GM23248 (cell line): ENCODE measurements around the gene UBXN6. TPM values are rescaled to one million over a fixed set of nuclear protein-coding genes. Genes with fewer than 3 reads are reported as not detected.

ENCODE experiments used
- DNase-seq: peaks from one replicate; pipeline ENCODE4 v3.0.0-alpha.2; 2015
- H2AFZ ChIP-seq: fragments of 200-600 bp; sonication (generic); 2 replicates; pipeline ENCODE4 v1.6.1; 2016; ENCODE audit warnings: antibody characterized with exemption
- H3F3A ChIP-seq: fragments of 200-600 bp; sonication (generic); 2 replicates; pipeline ENCODE4 v1.6.1; 2016; ENCODE audit warnings: mild to moderate bottlenecking, antibody characterized with exemption, mixed run types; ENCODE audit not compliant: insufficient read depth
- H3K27ac ChIP-seq: fragments of 200-600 bp; sonication (generic); 2 replicates; pipeline ENCODE4 v1.5.1; 2016; ENCODE audit warnings: mild to moderate bottlenecking
- H3K27me3 ChIP-seq: fragments of 200-600 bp; sonication (generic); replicated peaks from 2 replicates; pipeline ENCODE4 v1.6.1; 2016; ENCODE audit warnings: mild to moderate bottlenecking; ENCODE audit not compliant: insufficient read depth
- H3K36me3 ChIP-seq: fragments of 200-600 bp; sonication (generic); 2 replicates; pipeline ENCODE4 v1.6.1; 2016; ENCODE audit warnings: low read depth, mild to moderate bottlenecking
- H3K4me1 ChIP-seq: fragments of 200-600 bp; sonication (generic); 2 replicates; pipeline ENCODE4 v1.6.1; 2016; ENCODE audit warnings: mild to moderate bottlenecking; ENCODE audit not compliant: insufficient read depth
- H3K4me2 ChIP-seq: fragments of 200-600 bp; sonication (generic); one replicate; pipeline ENCODE4 v1.6.1; 2016; ENCODE audit warnings: mild to moderate bottlenecking; ENCODE audit not compliant: unreplicated experiment
- H3K4me3 ChIP-seq: fragments of 200-600 bp; sonication (generic); 2 replicates; pipeline ENCODE4 v1.5.1; 2016; ENCODE audit warnings: mild to moderate bottlenecking
- H3K79me2 ChIP-seq: fragments of 200-600 bp; sonication (generic); 2 replicates; pipeline ENCODE4 v1.6.1; 2016; ENCODE audit warnings: mild to moderate bottlenecking; ENCODE audit not compliant: insufficient read depth
- H3K9ac ChIP-seq: fragments of 200-600 bp; sonication (generic); 2 replicates; pipeline ENCODE4 v1.6.1; 2016; ENCODE audit warnings: mild to moderate bottlenecking
- H3K9me2 ChIP-seq: fragments of 200-600 bp; sonication (generic); 2 replicates; pipeline ENCODE4 v1.6.1; 2016; ENCODE audit warnings: mixed run types, mild to moderate bottlenecking, moderate library complexity; ENCODE audit not compliant: insufficient read depth
- H3K9me3 ChIP-seq: fragments of 200-600 bp; sonication (generic); one replicate; pipeline ENCODE4 v1.6.1; 2017; ENCODE audit warnings: low read depth
- H4K20me1 ChIP-seq: fragments of 200-600 bp; sonication (generic); 2 replicates; pipeline ENCODE4 v1.6.0; 2016; ENCODE audit not compliant: insufficient read depth
- EZH2 ChIP-seq: fragments of 200-600 bp; sonication (generic); IDR thresholded peaks from 2 replicates; pipeline ENCODE4 v1.6.1; 2018; ENCODE audit warnings: antibody characterized with exemption, mild to moderate bottlenecking; ENCODE audit not compliant: insufficient read depth, poor library complexity, severe bottlenecking
- EZH2phosphoT487 ChIP-seq: fragments of 200-600 bp; sonication (generic); IDR thresholded peaks from 2 replicates; pipeline ENCODE4 v1.6.1; 2018; ENCODE audit warnings: antibody characterized with exemption, moderate library complexity, mild to moderate bottlenecking, low read depth; ENCODE audit not compliant: insufficient read depth
- WGBS, 2 experiments: methylation state at CpG; one replicate each; pipeline ENCODE4 v1.1.6; 2015 to 2017; ENCODE audit warnings: low lambda C conversion rate in 2 of 2, low coverage in 1 of 2; ENCODE audit errors: missing lambda C conversion rate in 2 of 2; 5-methylcytosine and 5-hydroxymethylcytosine counted together
- in situ Hi-C: fragments of 300-500 bp; cut with MboI; formaldehyde crosslinking; loops from 2 replicates; pipeline ENCODE4 v1.15.0; 2020
- microRNA-seq: library from miRNA; unstranded; fragments of <30 nt; microRNA quantifications from one replicate; pipeline ENCODE4, GENCODE V29; 2016; ENCODE audit warnings: borderline number of aligned reads
- polyA plus RNA-seq: library from polyadenylated mRNA; unstranded; fragments of >200 nt; fragmentation: Nextera tagmentation; extraction: Ambion mirVana; gene quantifications from 2 replicates; pipeline ENCODE4 v1.2.1, GENCODE V29; 2016
- small RNA-seq: library from RNA; depleted of rRNA; stranded (forward); fragments of <200 nt; gene quantifications from one replicate; pipeline ENCODE3, GENCODE V24; 2014; ENCODE audit warnings: low read depth, low replicate concordance
- total RNA-seq: library from RNA; depleted of rRNA; stranded (reverse); fragments of >200 nt; shearing (Covaris generic); gene quantifications from 2 replicates; pipeline ENCODE4 v1.2.3, GENCODE V29; 2014; rRNA removed

UBXN6 gene
- total and polyA plus RNA-seq, 2 experiments from 2014 or later: 45.8 to 113 TPM

DNA sequence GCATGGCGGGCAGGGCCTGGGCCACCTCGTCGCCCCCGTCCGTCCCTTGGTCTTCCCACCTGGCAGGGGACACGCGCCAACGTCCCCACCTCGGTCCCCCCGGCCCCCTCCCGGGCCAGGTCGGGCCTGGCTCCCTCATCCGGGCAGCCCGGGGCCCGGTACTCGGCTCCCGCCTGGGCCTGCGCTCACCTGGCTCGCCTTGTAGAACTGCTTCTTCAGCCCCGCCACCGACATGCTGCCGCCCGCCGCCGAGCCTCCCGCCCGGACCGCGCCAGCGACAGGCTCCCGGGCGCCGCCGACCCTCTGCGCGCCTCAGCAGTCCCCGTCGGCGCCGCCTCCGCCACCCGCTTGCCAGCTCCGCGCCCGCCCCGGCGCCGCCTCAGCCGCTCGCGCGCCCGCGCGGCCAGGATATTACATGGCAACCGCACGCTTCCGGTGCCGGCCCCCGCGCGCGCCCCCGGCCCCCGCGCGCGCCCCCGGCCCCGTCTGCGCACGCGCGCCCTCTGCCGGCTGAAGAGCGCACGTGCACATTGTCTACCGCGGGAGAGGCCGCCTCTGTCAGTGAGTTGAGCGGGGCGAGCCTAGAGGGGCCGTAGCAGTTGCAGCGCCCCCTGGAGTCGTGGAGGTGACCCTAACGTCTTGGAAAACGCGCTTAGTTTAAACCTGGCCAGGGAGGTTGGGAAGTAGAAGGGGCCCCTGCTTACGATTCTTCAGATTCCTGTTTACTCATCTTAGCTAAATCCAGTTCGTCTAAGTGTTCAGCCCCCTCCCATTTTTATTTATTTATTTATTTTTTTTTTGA lies 57.3 kb downstream of the UBXN6 start, which contains the start of gene SH3GL1:
SH3GL1 (minus strand) TSS at position 413 of the 802 bp plus-strand sequence; CDS start at position 234, 179 bp downstream.
- DNase-seq: peak; percentile 96

DNA sequence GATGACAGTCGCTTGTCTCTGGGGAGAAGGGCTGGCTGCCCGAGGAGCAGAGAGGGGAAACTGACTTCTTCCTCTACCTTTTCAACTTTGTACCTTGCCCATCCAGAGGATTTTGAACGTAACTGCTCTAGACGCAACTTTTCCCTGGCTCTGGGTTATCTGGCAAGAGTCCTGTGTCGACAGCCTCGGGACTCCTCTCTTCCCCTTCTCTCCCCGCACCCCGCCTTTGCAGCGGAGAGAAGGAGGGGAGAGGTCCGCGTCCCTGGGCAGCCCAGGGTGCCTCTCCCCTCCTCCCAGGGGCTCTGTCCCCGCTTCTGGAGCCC lies 57.8 kb downstream of the UBXN6 start:
- peak; percentile 65 for DNase-seq
- in situ Hi-C loops: no loop called here
- peaks cover 49% of the 10 kb centered on the region for H3K4me1 ChIP-seq
- peak overlapping the region; percentile 96 for H3K27ac ChIP-seq
- peak overlapping the region; percentile 96 for H3K4me2 ChIP-seq
- no peaks in the 10 kb centered on the region; the same call in 1 of the 2 replicates for H3K36me3 ChIP-seq
- peaks cover 81% of the 10 kb centered on the region for H3K79me2 ChIP-seq
- H2AFZ ChIP-seq: 0 out of 2 replicates have a peak overlapping the region, but pooled peaks have one; percentile 8
- TF ChIP-seq EZH2phosphoT487 (no peak), EZH2 (no peak)
- H3K4me3 ChIP-seq: peak overlapping the region; percentile 95
- H3K27me3 ChIP-seq: no peaks in the 10 kb centered on the region
- no peaks in the 10 kb centered on the region for H4K20me1 ChIP-seq
- H3K9me3 ChIP-seq: no peaks in the 10 kb centered on the region
- H3K9ac ChIP-seq: peak overlapping the region; percentile 100
- H3F3A ChIP-seq: peaks cover 21% of the 10 kb centered on the region
- WGBS, 2 experiments: 0 to 1% methylated on average over 8 to 12 of the region's 12 CpGs
- no peaks in the 10 kb centered on the region for H3K9me2 ChIP-seq

More for the DNA sequence above, 57.3 kb downstream of the UBXN6 start, which contains the start of gene SH3GL1:
- Histone ChIP-seq H3K36me3 (no peaks in the 10 kb centered on the region; the same call in 1 of the 2 replicates), H3K4me3 (peak within 1 kb of the TSS; percentile 95), H3K27me3 (no peaks in the 10 kb centered on the region), H3K9me2 (no peaks in the 10 kb centered on the region), H4K20me1 (no peaks in the 10 kb centered on the region), H3K9ac (peak within 1 kb of the TSS; percentile 100), H3K79me2 (peaks cover 81% of the 10 kb centered on the region), H3F3A (peaks cover 16% of the 10 kb centered on the region), H3K4me1 (peaks cover 47% of the 10 kb centered on the region), H3K27ac (peak within 1 kb of the TSS; percentile 96), H2AFZ (peak within 1 kb of the TSS; percentile 90; the same call in 1 of the 2 replicates), H3K9me3 (no peaks in the 10 kb centered on the region), H3K4me2 (peak within 1 kb of the TSS; percentile 96)
- in situ Hi-C loops: no loop called here
- no peak for TF ChIP-seq EZH2
- no peak for TF ChIP-seq EZH2phosphoT487
- 0 to 1% methylated on average over 45 to 60 of the region's 90 CpGs for WGBS, 2 experiments

DNA sequence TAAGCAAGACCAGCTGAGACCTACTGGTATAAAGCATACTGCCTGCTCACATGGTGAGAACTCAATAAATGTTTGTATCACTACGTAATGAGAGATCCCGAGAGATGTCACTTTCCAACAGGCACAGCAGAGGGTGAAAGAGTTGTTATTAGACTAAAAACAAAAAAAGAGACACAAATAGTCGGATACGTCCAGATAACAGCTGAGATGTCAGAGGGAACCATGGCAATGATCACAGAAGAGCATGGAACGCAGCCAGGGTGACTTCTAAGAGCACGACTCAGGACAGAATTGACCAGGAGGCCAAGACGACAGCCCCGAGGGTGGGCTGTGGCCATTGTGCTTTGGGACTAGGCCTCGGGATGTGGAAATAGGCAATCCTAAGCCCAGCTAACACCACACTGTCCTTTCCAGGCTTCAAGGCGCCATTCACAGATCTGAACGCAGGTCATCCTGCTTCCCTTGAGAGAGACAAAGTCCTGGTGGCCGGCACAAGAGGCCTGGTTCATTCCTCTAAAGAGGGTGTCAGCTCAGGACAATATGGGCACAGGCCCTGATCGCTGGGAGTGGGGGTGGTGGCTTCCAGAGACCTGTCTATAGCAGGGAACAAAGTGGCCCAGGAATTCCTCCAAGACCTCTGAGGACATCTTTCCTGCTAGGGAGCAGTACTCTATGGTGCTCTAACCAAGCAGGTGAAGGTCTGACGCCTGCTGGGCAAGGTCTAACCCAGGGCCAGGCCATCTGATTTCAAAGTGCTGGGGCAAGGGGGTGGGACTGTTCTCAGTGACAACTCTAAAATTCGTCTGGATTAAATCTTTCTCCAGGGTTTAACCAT lies 60.4 kb downstream of the UBXN6 start:
- WGBS, 2 experiments: 34 to 37% methylated on average over 15 of the region's 15 CpGs
- Histone ChIP-seq H3K4me3 (peak overlapping the region; percentile 27), H3K4me2 (peak overlapping the region; percentile 96), H3K9ac (peak overlapping the region; percentile 100; the same call in 1 of the 2 replicates), H3K27me3 (no peaks in the 10 kb centered on the region), H3F3A (peaks cover 42% of the 10 kb centered on the region), H3K4me1 (peaks cover 56% of the 10 kb centered on the region), H2AFZ (no peak overlapping the region), H3K36me3 (no peaks in the 10 kb centered on the region; the same call in 1 of the 2 replicates), H3K9me2 (no peaks in the 10 kb centered on the region), H3K27ac (peak overlapping the region; percentile 37), H3K9me3 (no peaks in the 10 kb centered on the region), H4K20me1 (no peaks in the 10 kb centered on the region), H3K79me2 (peaks cover 86% of the 10 kb centered on the region)
- peak; percentile 56 for DNase-seq
- in situ Hi-C loops: no loop called here
- TF ChIP-seq EZH2phosphoT487: no peak
- TF ChIP-seq EZH2: no peak

Small RNA genes lying within 50 kb of the gene (microRNA-seq; reads per million reads assigned to microRNA genes)
- gene MIR4746: 6.1 reads per million, percentile 6 among the genes with 10 or more reads in this experiment

Small RNA genes lying within 50 kb of the gene (small RNA-seq; reads per million reads assigned to genes)
- not detected for gene MIR4746

Other genes starting within 250 kb of the UBXN6 start
- 0.76 TPM in 1 of 2 replicates, not detected in the other for gene EBI3, start 228.3 kb downstream of the UBXN6 start, total RNA-seq
- gene EBI3, start 228.3 kb downstream of the UBXN6 start, polyA plus RNA-seq: 0.56 and 1.1 TPM in 2 replicates
- 17.3 and 20.1 TPM in 2 replicates for gene YJU2, start 210.7 kb downstream of the UBXN6 start, total RNA-seq
- gene YJU2, start 210.7 kb downstream of the UBXN6 start, polyA plus RNA-seq: 10.6 and 12.9 TPM in 2 replicates
- not detected in 2 replicates for gene SHD, start 178.5 kb downstream of the UBXN6 start, total RNA-seq
- gene SHD, start 178.5 kb downstream of the UBXN6 start, polyA plus RNA-seq: not detected in 2 replicates
- not detected in 2 replicates for gene TMIGD2, start 155.4 kb downstream of the UBXN6 start, total RNA-seq
- not detected in 2 replicates for gene TMIGD2, start 155.4 kb downstream of the UBXN6 start, polyA plus RNA-seq
- gene FSD1, start 153.2 kb downstream of the UBXN6 start, total RNA-seq: 5.8 and 16.2 TPM in 2 replicates
- gene FSD1, start 153.2 kb downstream of the UBXN6 start, polyA plus RNA-seq: 5.8 TPM in 2 replicates
- gene STAP2, start 119.0 kb downstream of the UBXN6 start, total RNA-seq: 1.8 and 6.4 TPM in 2 replicates
- gene STAP2, start 119.0 kb downstream of the UBXN6 start, polyA plus RNA-seq: 1.7 TPM in 2 replicates
- gene MPND, start 114.2 kb downstream of the UBXN6 start, total RNA-seq: 3.0 and 6.2 TPM in 2 replicates
- gene MPND, start 114.2 kb downstream of the UBXN6 start, polyA plus RNA-seq: 5.0 and 8.4 TPM in 2 replicates
- gene SH3GL1, start 57.2 kb downstream of the UBXN6 start, total RNA-seq: 114 and 141 TPM in 2 replicates
- 151 and 159 TPM in 2 replicates for gene SH3GL1, start 57.2 kb downstream of the UBXN6 start, polyA plus RNA-seq
- gene CHAF1A, start 55.2 kb downstream of the UBXN6 start, total RNA-seq: 9.1 and 11.6 TPM in 2 replicates
- 11.9 and 12.6 TPM in 2 replicates for gene CHAF1A, start 55.2 kb downstream of the UBXN6 start, polyA plus RNA-seq
- 50.7 and 57.4 TPM in 2 replicates for gene HDGFL2, start 14.5 kb upstream of the UBXN6 start, total RNA-seq
- 23.0 TPM in 2 replicates for gene HDGFL2, start 14.5 kb upstream of the UBXN6 start, polyA plus RNA-seq
- gene PLIN4, start 60.7 kb upstream of the UBXN6 start, total RNA-seq: not detected in 2 replicates
- gene PLIN4, start 60.7 kb upstream of the UBXN6 start, polyA plus RNA-seq: 0.08 TPM in 1 of 2 replicates, not detected in the other
- not detected in 2 replicates for gene PLIN5, start 77.4 kb upstream of the UBXN6 start, total RNA-seq
- gene PLIN5, start 77.4 kb upstream of the UBXN6 start, polyA plus RNA-seq: not detected in 2 replicates
- gene LRG1, start 82.2 kb upstream of the UBXN6 start, total RNA-seq: not detected in 2 replicates
- not detected in 2 replicates for gene LRG1, start 82.2 kb upstream of the UBXN6 start, polyA plus RNA-seq
- not detected in 2 replicates for gene SEMA6B, start 101.9 kb upstream of the UBXN6 start, total RNA-seq
- 0.19 TPM in 1 of 2 replicates, not detected in the other for gene SEMA6B, start 101.9 kb upstream of the UBXN6 start, polyA plus RNA-seq
- 0.76 and 0.86 TPM in 2 replicates for gene TNFAIP8L1, start 181.7 kb upstream of the UBXN6 start, total RNA-seq
- 2.0 TPM in 2 replicates for gene TNFAIP8L1, start 181.7 kb upstream of the UBXN6 start, polyA plus RNA-seq
- gene MYDGF, start 212.5 kb upstream of the UBXN6 start, total RNA-seq: 177 and 207 TPM in 2 replicates
- gene MYDGF, start 212.5 kb upstream of the UBXN6 start, polyA plus RNA-seq: 591 and 597 TPM in 2 replicates